SK-N-SH (cell line): ENCODE measurements around the gene SNX21. TPM values are rescaled to one million over a fixed set of nuclear protein-coding genes. Genes with fewer than 3 reads are reported as not detected.

Experiments
- CTCF ChIA-PET: fragments of 300-600, 350-600 bp; formaldehyde crosslinking; extraction: SDS; loops from one replicate; lab custom pipeline; 2021; lab: Yijun Ruan, JAX
- POLR2A ChIA-PET: fragments of 350-600 bp; sonication (Branson Sonifier 250); formaldehyde crosslinking; extraction: SDS; loops from one replicate; lab custom pipeline; 2020; ENCODE audit warnings: antibody characterized with exemption, inconsistent platforms; lab: Yijun Ruan, JAX
- DNase-seq: peaks from one replicate; pipeline ENCODE4 v3.0.0; 2012
- H2AFZ ChIP-seq: fragments of 200-600 bp; sonication (generic); 2 replicates; pipeline ENCODE4 v1.8.1; 2016; ENCODE audit warnings: antibody characterized with exemption, mild to moderate bottlenecking, low read depth
- H3F3A ChIP-seq: fragments of 200-600 bp; sonication (generic); replicated peaks from 2 replicates; pipeline ENCODE3; 2016; ENCODE audit warnings: antibody characterized with exemption, mild to moderate bottlenecking; ENCODE audit not compliant: insufficient read depth
- H3K27ac ChIP-seq, 2 experiments: fragments of 200-500 bp in 1 of 2; fragments of 200-600 bp in 1 of 2; sonication (Bioruptor generic) in 1 of 2; sonication (generic), shearing (Covaris generic) in 1 of 2; 2 replicates each; pipeline versions ENCODE4 v1.5.1 to v1.6.1; 2014 to 2016; ENCODE audit warnings: low read depth in 2 of 2, inconsistent platforms in 1 of 2, low read length in 1 of 2, mild to moderate bottlenecking in 1 of 2, mixed read lengths in 1 of 2
- H3K27me3 ChIP-seq: fragments of 200-600 bp; sonication (generic), shearing (Covaris generic); 2 replicates; pipeline ENCODE4 v1.6.1; 2016; ENCODE audit warnings: mixed run types; ENCODE audit not compliant: insufficient read depth
- H3K36me3 ChIP-seq, 2 experiments: fragments of 200-500 bp in 1 of 2; fragments of 200-600 bp in 1 of 2; sonication (Bioruptor generic) in 1 of 2; sonication (generic) in 1 of 2; replicated peaks in 1 of 2; 2 replicates each; pipeline versions ENCODE3 to v1.5.1; 2014 to 2016; ENCODE audit warnings: low read length in 1 of 2, mild to moderate bottlenecking in 1 of 2; ENCODE audit not compliant: insufficient read depth in 2 of 2, control insufficient read depth in 1 of 2
- H3K4me1 ChIP-seq, 2 experiments: fragments of 200-500 bp in 1 of 2; fragments of 200-600 bp in 1 of 2; sonication (Bioruptor generic) in 1 of 2; sonication (generic), shearing (Covaris generic) in 1 of 2; 2 replicates each; pipeline versions ENCODE4 v1.5.1 to v1.6.1; 2014 to 2016; ENCODE audit warnings: low read depth in 1 of 2, low read length in 1 of 2, mixed run types in 1 of 2; ENCODE audit not compliant: insufficient read depth in 2 of 2, control insufficient read depth in 1 of 2
- H3K4me2 ChIP-seq: fragments of 200-600 bp; sonication (generic), shearing (Covaris generic); 2 replicates; pipeline ENCODE4 v1.6.1; 2017; ENCODE audit warnings: mixed run types
- H3K4me3 ChIP-seq, 2 experiments: fragments of 200-500 bp in 1 of 2; fragments of 200-600 bp in 1 of 2; sonication (Bioruptor generic) in 1 of 2; sonication (generic), shearing (Covaris generic) in 1 of 2; 2 replicates each; pipeline versions ENCODE4 v1.5.1 to v1.8.1; 2014 to 2016; ENCODE audit warnings: low read depth in 2 of 2, inconsistent platforms in 1 of 2, low read length in 1 of 2, mild to moderate bottlenecking in 1 of 2, mixed read lengths in 1 of 2, moderate library complexity in 1 of 2
- H3K79me2 ChIP-seq: fragments of 200-600 bp; sonication (generic); 2 replicates; pipeline ENCODE4 v1.8.1; 2017; ENCODE audit warnings: mild to moderate bottlenecking; ENCODE audit not compliant: insufficient read depth
- H3K9ac ChIP-seq: fragments of 200-600 bp; sonication (generic); 2 replicates; pipeline ENCODE4 v1.6.1; 2017; ENCODE audit warnings: mixed run types
- H3K9me2 ChIP-seq: fragments of 200-600 bp; sonication (generic); 2 replicates; pipeline ENCODE4 v1.6.1; 2017; ENCODE audit warnings: mixed run types
- H3K9me3 ChIP-seq: fragments of 200-600 bp; sonication (generic); 2 replicates; pipeline ENCODE4 v1.6.1; 2017; ENCODE audit warnings: mixed run types, mild to moderate bottlenecking, moderate library complexity
- H4K20me1 ChIP-seq: fragments of 200-600 bp; sonication (generic); 2 replicates; pipeline ENCODE4 v1.6.1; 2017; ENCODE audit warnings: mild to moderate bottlenecking, mixed run types; ENCODE audit not compliant: insufficient read depth
- CTCF ChIP-seq: fragments of 200-600 bp; sonication (generic); IDR thresholded peaks from 2 replicates; pipeline ENCODE4 v1.6.1; 2017; ENCODE audit warnings: antibody characterized with exemption, mild to moderate bottlenecking, moderate library complexity
- ELF1 ChIP-seq: IDR thresholded peaks from 2 replicates; pipeline ENCODE4 v1.4.0; 2012
- EP300 ChIP-seq, 2 experiments: IDR thresholded peaks; 2 replicates each; pipeline versions ENCODE4 v1.4.0 to v1.6.1; 2012; ENCODE audit warnings: borderline replicate concordance in 1 of 2, low read depth in 1 of 2, low read length in 1 of 2
- EZH2phosphoT487 ChIP-seq: fragments of 200-600 bp; sonication (generic); IDR thresholded peaks from 2 replicates; pipeline ENCODE4 v1.6.1; 2017; ENCODE audit warnings: low read depth, mixed run types, mild to moderate bottlenecking, antibody characterized with exemption, moderate library complexity, borderline replicate concordance
- FOSL2 ChIP-seq: IDR thresholded peaks from 2 replicates; pipeline ENCODE4 v1.4.0; 2012; ENCODE audit warnings: low read depth, mild to moderate bottlenecking, moderate library complexity, borderline replicate concordance
- JUND ChIP-seq: IDR thresholded peaks from 2 replicates; pipeline ENCODE4 v1.4.0; 2012
- NFIC ChIP-seq: IDR thresholded peaks from 2 replicates; pipeline ENCODE4 v1.4.0; 2012; ENCODE audit warnings: borderline replicate concordance
- PBX3 ChIP-seq: IDR thresholded peaks from 2 replicates; pipeline ENCODE4; 2012
- RFX5 ChIP-seq: IDR thresholded peaks from 2 replicates; pipeline ENCODE4 v1.6.1; 2012; ENCODE audit warnings: mild to moderate bottlenecking, improper control_type of control experiment, low read length
- SIN3A ChIP-seq: IDR thresholded peaks from 2 replicates; pipeline ENCODE4 v1.6.1; 2012; ENCODE audit warnings: low read depth, mild to moderate bottlenecking, low read length, moderate library complexity, borderline replicate concordance
- SMC3 ChIP-seq: IDR thresholded peaks from 2 replicates; pipeline ENCODE4 v1.6.1; 2012; ENCODE audit warnings: low read depth, low read length, improper control_type of control experiment
- TAF1 ChIP-seq: IDR thresholded peaks from 2 replicates; pipeline ENCODE4 v1.6.1; 2012; ENCODE audit warnings: low read depth, mild to moderate bottlenecking, low read length, moderate library complexity, borderline replicate concordance
- TEAD4 ChIP-seq: IDR thresholded peaks from 2 replicates; pipeline ENCODE4 v1.4.0; 2012; ENCODE audit warnings: mild to moderate bottlenecking, borderline replicate concordance; ENCODE audit not compliant: insufficient read depth
- USF1 ChIP-seq: IDR thresholded peaks from 2 replicates; pipeline ENCODE4 v1.4.0; 2012; ENCODE audit warnings: low read depth, borderline replicate concordance
- YY1 ChIP-seq: IDR thresholded peaks from 2 replicates; pipeline ENCODE4 v1.4.0; 2012; ENCODE audit warnings: low read depth, mild to moderate bottlenecking
- ZBTB33 ChIP-seq: IDR thresholded peaks from 2 replicates; pipeline ENCODE4 v1.4.0; 2012; ENCODE audit warnings: low read depth, borderline replicate concordance
- WGBS: methylation state at CpG from one replicate; pipeline ENCODE4 v1.1.6; 2017; ENCODE audit warnings: low lambda C conversion rate; 5-methylcytosine and 5-hydroxymethylcytosine counted together
- polyA plus RNA-seq, 3 experiments: library from polyadenylated mRNA; depleted of rRNA; stranded (reverse); fragments of >200 nt; gene quantifications; 2 replicates each; pipeline ENCODE4 v1.2.3, GENCODE V29; 2012

Gene SNX21
- polyA plus RNA-seq, 1 of the 3 experiments (the other 2 are of a cell fraction): 22.1 TPM

- Histone ChIP-seq H3K4me3 (no peak overlapping the region), H3K4me2 (peak overlapping the region; percentile 97), H3K9me3 (no peaks in the 10 kb centered on the region), H4K20me1 (no peaks in the 10 kb centered on the region), H2AFZ (peak overlapping the region; percentile 80), H3K9me2 (no peaks in the 10 kb centered on the region), H3K36me3 (peaks cover 3 to 4% of the 10 kb centered on the region in 2 experiments), H3K27me3 (no peaks in the 10 kb centered on the region), H3K4me1 (peaks cover 8 to 31% of the 10 kb centered on the region in 2 experiments; a peak in 3 of 4 replicates), H3K27ac (peak overlapping the region in 1 of 2 experiments; percentile 86; a peak in 2 of 4 replicates), H3K9ac (peak overlapping the region; percentile 72), H3K79me2 (peaks cover 23% of the 10 kb centered on the region; the same call in 1 of the 2 replicates), H3F3A (peaks cover 15% of the 10 kb centered on the region)
- TF ChIP-seq EP300 (IDR thresholded peaks at IDR 0.05; ENCODE audit: borderline replicate concordance in 1 of 2, low read depth in 1 of 2, low read length in 1 of 2): no peak
- TF ChIP-seq ZBTB33: no peak
- TF ChIP-seq RFX5: no peak
- no peak for TF ChIP-seq SMC3
- no peak for TF ChIP-seq FOSL2
- no peak for TF ChIP-seq TAF1
- no peak for TF ChIP-seq TEAD4
- no peak for TF ChIP-seq USF1
- TF ChIP-seq EZH2phosphoT487: no peak
- TF ChIP-seq SIN3A: no peak
- TF ChIP-seq YY1: no peak
- TF ChIP-seq NFIC: no peak
- TF ChIP-seq PBX3: no peak
- no peak for TF ChIP-seq JUND
- no peak for TF ChIP-seq ELF1
- TF ChIP-seq CTCF: no peak
- ChIA-PET CTCF (interaction anchor here (1.2 to 1.6 kb wide), 2 partner anchors 8 to 33 kb away, joined by 5 to 8 read pairs; no protein-coding TSS in a partner anchor), POLR2A (interaction anchor here (0.9 to 1.4 kb wide), 2 partner anchors 20 to 41 kb away, joined by 4 read pairs; partner anchors contain the start of genes DNTTIP1, UBE2C and WFDC3)
- DNase-seq: no peak
- 96% methylated on average over 4 of the region's 4 CpGs for WGBS
These were observed 980 bp upstream of the SNX21 start for GRCh38 chr20:45832619-45833018.
